Measurements from ENCODE around the gene BSX.
A peak's percentile ranks its signal among the peaks of the same experiment; 100 is the strongest.

The BSX gene

DNA sequence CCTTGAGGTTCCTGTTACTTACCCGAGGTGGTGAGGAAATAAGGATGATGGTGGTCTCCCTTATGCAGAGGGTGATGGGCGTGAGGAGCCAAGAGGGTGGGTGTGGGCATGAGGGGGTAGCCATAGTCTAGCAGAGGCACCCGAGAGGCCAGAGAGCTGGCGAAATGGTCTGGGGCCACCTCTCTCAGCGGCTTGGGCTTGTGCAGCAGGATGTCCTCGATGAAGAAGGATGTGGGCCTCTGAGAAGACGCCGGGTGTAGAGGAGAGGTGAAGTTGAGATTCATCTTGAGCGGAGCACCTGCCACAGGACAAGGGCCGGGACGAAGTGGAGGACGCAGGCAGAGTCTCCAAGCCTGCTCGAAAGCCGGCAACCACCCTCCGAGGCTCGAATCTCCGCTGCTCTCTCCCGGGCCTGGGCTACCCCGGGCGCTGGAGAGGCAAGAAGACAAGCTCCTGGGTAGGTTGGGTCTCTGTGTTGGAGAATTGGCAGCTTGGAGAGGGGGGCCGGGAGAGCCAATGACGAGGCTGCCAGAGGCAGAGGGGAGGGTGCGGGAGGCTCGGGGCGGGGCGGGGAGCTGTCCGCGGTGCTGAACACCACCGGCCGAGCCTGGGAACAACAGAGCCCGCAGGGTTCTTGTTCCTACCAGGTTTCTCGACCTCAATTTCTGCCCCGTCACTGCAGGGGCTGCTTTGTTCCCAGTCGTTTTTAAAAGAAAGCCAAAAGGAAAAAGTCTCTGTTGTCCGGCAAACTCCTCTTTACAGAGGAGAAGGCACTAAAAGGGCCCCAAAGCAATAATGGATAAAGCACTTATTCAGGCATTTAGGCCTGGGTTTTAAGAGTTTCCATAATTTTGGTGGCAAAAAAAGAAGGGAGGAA is at the start of gene BSX:
Gene BSX (minus strand): TSS at position 447 of the 877 bp plus-strand sequence. CDS start 163 bp downstream, at position 284.
- peak in 1 of 2 donors; percentile 9 for DNase-seq (ENCODE audit: low read depth in 2 of 2)

DNA sequence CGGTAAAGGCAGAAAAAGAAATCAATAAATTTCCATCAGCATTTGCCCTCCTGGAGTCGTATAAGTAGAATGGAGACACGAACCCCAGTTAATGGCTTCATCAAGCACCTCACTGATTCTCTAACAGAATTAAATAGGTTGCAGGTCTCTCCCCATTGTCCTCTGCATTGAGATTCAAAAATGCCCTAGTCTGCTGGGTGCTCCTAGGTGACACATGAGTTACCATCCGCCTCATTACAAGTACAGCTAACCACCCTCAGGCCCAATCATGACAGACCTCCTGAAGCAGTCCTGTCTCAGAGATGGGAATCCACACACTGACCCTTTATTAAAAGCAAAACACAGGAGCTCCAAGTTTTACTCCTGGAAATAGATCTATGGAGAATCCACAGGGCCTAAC is 48.9 kb upstream of the BSX start:
- DNase-seq (ENCODE audit: low read depth in 2 of 2) = no peak

DNA sequence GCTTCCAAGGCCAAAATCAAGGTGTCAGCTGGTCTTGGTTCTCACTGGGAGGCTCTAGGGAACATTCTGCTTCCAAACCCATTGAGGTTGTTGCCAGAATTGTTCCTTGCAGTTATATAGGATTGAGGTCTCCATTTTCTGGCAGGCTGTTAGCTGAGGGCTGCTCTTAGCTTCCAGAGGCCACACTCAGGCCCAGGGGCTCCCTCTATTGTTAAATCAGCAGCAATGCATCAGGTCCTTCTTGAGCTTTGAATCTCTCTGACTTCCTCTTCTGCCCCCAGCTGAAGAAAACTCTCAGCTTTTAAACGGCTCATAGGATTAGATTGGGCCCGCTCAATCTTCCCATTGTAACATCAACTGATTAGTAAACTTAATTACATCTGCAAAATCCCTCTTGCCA is 39.3 kb upstream of the BSX start:
- DNase-seq (ENCODE audit: low read depth in 2 of 2) = no peak

DNA sequence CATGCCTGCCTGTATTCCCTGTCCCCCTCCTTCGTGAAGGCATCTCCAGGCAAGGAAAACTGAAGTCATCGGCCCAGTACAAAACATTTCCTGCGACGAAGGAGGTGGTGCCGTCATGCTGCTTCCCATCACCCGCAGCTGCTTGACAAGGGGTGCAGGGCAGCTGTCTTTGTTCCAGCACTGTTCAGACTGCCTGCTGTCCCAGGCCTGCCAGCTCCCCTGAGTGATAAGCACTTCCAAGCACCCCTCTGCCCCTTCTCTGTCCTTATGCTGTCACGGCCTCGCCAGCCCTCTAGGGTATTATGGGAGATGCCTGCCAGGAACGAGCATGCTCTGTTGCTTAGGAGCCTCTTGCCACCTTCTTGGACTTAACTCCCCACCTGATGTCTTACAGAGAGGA is 37.1 kb upstream of the BSX start:
- DNase-seq (ENCODE audit: low read depth in 2 of 2) = no peak

DNA sequence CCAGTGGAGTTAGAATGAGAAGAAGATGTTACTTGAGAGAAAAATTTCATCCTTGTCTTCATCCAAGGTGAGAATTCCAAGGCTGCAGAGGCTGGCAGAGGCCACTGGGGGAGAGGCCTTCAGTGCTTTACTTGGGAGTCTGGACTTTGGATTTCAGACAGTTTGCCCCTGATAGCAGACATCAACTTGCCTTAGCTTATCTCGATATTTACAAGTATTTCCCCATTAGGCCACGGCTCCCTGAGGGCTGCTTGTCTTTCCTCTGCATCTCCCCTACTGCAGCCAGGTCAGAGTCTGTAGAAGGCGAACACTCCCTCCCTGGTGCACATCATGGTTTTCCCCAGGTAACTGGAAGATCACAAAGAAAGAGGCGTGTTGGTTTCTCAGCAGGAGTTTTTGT is 29.9 kb upstream of the BSX start:
- no peak for DNase-seq (ENCODE audit: low read depth in 2 of 2)

DNA sequence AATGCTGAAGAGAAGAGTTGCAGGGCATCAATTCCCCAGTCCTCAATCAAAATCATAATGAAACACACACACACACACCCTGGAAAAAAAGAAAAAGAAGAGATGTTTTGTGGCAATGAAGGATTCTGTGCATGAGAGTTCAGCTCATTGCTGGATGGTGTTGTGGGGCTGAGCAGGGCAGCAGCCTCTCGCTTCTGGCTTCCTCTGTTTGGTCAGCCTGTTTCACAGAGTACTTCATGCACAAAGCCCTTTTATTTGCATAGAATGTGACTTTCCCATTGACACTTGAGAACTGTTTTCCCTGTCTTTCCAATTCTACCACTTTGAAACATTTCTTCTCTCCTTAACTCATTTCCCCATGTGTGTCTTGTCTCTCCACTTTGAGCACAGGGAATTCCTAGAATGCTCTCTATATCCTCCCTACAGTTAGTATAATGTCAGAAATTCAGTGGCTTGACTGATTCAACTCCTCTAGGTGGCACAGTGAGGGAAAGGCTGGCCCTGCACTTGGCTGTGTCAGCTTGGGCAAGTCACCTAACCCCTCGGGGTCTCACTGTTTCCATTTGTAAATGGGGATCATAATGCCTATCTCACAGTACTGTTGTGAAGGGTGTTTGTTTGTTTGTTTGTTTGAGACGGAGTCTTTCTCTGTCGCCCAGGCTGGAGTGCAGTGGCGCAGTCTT is 25.4 kb upstream of the BSX start:
- DNase-seq (ENCODE audit: low read depth in 2 of 2) = no peak

DNA sequence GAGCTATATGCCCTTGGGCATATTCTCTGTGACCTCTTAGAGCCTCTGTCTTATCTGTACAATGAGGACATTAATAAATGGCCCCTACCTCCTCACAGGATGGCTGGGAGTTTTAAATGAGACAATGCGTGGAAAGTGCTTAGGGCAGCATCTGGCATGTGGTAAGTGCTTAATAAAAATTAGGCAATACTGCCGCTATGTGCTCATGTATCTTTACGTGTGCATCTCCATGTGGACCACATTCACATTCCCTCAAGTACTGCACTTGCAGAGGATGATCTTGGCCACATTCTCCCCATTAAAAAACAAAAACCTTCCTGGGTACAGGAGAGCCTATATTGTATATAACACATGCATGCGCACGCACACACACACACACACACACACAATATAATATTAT is 19.1 kb upstream of the BSX start:
- no peak for DNase-seq (ENCODE audit: low read depth in 2 of 2)

DNA sequence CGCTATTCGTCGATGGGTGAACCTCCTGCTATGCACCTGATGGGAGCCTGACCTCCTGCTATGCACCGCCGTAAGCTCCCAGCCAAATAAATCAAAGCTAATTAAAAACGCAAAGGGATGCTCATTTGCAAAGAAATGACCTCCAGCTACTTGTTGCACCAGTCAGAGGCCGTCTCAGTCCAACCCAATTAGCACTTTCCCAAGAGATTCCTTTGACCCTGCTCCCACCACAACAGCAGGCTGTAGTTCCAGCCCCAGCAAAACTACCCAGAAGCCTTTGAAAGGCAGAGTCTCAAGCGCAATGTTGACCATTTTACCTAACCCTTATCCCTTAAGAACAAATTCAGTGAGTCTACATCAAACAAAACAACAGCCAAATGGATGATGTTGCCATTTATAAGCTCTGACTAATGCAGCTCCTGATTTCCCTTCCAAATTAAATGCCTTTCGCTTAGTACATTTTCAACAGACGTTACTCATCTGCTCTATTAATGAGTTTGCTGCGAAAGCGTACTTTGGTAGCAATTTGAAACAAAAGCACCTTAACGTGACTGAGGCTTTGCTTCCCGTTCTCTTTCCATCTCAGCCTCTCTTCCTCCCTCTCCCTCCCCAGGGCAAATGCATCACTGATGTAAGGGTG is 17.2 kb upstream of the BSX start:
- DNase-seq (ENCODE audit: low read depth in 2 of 2) = no peak

DNA sequence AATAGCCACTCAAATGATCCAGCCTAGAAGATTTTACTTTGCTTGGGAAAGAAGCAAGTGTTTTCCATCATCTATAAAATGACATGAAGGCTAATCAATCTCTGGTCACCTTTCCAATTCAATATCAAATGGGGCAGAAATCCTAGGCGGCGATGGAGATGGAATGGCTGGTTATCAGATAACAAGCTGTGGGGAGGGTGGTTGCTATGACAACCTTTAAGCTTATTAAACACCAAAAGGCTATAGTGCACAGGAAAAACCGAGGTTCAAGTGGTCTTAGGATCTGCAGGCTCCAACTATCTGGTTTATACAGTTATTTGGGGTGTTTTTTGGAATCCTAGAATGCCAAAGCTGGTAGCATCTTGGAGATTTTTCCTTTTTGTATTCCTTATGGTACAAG is 13.9 kb upstream of the BSX start:
- no peak for DNase-seq (ENCODE audit: low read depth in 2 of 2)

DNA sequence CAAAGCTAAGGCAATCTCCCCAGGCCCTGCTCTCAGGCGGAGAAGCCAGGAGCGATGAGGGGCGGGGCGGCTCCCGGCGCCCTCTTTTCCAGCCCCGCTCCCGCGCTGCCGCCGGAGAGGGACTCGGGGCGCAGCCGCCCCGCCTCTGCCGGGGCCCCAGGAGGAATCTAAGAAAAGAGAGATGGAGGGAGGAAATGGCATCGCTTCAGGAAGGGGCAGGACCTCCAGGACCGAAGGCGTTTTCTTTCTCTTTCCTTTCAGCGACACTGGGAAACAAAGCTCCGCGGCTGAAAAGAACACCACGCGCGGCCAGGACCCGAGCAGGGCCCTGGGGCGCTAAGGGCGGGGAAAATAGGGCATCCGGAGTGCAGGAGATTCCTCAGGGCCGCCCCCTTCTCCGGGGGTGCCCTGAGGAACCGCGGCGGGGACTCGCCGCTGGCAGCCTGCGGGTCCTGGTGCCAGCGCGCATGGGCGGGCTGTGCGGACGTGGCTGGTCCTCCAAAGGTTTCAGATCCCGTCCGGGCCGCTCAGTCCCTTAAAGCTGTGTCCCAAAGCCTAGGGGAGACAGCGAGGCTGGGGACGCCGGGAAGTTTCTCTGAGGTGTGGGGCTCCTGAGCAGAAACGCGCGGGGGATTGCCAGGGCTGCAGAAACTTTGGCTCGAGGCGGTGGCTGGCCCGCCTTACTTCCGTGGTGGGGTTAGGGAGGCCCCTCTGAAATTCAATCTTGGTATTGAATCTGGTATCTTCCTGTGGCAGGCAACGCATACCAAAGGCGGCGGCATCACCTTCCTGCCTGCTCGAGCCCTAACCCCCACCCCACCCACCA is 2.8 kb upstream of the BSX start:
- no peak for DNase-seq (ENCODE audit: low read depth in 2 of 2)

DNA sequence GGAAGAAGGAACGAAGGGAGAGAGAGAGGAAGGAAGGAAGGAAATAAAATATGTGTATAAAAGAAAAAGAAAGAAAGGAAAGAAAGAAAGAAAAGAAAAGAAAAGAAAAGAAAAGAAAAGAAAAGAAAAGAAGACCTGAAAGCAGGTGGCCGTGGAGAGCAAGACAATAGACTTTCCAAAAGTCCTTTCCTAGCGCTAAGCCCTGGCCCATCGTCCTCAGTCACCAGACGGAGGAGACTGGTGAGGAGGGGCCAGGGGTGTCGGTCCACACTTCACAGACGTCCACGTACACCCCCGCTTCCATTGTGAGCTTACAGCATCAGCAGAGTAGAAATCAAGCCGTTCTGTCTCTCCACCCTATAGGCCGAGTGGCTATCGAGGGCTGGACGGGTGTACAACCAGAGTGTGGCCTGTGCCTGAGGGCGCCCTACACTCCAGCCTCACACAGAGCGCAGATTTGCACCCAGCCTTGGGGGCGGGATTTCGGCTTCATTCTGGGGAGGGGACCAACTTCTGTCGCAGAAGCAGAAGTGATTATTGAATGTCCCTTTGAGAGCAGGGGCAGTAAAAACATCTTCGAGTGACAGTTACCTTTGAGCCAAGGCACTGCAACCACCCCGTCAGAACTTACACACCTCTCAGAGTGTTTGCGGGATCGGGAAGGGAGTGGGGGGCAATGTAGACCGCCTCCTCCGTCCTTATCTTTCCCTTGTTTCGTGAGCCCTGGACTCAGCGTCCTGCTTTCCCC is 2.0 kb upstream of the BSX start:
- DNase-seq (ENCODE audit: low read depth in 2 of 2) = no peak

DNA sequence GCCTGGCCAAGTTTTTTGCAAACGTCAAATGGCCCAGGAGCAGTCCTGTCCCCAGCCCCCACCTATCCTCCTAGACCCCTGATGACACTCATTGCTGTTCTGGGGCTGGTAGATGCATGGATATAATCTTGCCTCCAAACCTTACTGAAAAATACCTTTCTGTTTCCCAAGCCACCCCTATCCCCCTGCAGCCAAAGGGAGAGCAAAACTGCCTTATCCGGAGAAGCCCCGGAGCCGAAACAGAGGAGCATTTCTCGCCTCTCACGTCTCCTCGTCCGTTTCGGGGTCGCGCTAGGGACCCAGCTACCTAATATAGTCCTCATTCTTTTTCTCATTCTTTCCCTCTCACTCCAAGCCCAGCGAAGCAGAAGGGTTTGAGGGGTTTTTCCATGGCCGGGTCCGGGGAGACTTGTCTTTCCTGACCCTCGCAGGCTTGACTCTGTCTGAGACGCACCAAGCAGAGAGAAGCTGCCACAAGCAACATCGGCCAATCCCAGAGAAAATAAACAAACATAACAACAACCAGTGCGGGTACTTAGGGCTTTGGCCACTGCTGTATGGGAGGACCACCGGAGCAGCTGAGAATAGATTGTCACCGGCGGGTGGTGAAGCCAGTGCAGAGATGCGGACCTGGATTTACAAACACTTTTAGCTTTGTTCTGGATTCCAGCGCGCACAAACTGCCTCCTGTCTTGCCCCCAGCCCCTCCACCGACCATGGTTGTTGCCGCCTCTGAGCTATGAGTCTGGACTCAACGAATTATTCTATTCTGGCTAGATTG is 1.6 kb downstream of the BSX start:
- no peak for DNase-seq (ENCODE audit: low read depth in 2 of 2)

DNA sequence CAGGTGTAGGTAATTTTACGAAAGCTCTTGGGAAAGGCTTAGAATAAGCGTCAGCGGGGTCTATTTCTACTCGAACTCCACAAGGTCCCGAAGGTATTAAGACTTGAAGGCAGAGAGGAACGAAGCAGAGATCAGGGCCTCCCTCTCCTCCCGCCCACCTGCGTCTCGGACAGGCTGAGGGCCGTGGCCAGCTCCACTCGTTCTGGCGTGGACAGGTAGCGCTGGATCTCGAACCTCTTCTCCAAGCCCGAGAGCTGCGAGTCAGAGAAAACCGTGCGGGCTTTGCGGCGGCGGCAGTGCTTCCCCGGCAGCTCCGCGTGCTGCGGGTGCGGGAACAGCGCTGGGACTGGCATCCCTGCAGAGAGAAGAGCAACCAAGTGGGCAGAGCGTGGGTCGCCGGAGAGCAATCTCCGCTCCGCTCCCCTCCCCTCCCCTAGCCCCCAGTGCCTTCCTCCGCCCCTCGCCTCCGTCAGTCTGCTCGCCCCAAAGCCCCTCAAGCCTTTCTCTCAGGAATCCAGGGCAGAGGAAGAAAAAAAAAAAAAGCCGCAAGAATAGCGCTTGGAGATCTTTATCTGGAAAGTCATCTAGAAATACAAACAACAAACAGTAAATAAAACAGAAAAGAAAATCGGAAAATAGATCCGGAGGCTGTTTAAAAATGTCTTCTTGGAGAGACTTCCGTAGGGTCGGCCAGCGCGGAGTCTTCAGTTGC is 2.4 kb downstream of the BSX start:
- no peak for DNase-seq (ENCODE audit: low read depth in 2 of 2)

DNA sequence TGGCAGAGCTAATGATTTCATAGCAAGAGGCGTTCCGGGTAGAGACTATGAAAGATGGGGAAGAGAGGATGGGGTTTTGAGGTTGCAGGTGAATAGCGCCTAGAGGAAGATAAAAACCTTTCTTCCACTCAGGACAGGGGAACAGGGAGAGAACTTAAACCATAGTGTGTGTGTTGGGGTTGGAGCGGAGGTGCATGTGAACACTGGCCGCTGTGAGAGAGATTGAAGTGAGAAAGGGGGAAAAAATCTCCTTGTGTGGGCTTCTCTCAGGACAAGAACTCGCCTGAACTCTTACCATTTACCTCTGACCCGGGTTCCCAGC is 3.4 kb downstream of the BSX start:
- DNase-seq (ENCODE audit: low read depth in 2 of 2) = no peak

DNA sequence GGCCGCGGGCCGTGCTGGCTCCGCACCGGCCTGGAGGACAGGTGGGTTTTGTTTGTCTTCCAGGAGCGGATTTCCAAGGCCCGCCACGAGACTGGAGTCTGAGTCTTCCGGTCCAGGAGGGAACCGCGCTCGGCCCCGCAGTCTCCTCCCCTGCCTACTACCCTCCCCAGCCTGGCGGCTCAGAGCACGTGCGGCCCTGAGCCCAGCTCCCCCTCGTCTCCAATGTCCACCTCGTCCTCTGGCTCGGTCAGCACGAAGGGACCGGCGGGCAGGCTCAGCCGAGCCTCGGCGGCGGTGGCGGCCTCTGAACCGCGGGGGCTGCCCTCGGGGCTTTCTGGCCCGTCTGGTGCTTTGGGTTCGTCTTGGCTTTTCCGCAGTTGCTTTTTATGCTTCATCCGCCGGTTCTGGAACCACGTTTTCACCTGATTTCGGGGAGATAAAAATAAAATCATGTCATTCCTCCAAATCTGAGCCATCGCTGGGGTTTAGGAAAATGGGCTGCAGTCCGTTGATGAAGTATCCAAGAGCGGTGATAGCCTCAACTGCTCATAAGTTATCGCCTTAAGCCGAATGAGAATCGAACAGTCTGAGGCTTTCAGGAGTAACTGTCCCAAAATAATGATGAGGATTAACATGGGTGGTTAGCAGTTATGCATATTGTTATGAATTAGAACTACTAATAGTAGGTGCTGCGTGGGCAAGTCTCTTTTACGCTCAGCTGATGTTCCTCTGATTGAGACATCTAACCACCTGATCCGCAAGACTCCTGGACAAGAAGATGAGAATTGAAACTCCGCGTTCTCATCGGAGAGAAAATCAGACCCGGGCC is 4.0 kb downstream of the BSX start:
- DNase-seq (ENCODE audit: low read depth in 2 of 2) = no peak

DNA sequence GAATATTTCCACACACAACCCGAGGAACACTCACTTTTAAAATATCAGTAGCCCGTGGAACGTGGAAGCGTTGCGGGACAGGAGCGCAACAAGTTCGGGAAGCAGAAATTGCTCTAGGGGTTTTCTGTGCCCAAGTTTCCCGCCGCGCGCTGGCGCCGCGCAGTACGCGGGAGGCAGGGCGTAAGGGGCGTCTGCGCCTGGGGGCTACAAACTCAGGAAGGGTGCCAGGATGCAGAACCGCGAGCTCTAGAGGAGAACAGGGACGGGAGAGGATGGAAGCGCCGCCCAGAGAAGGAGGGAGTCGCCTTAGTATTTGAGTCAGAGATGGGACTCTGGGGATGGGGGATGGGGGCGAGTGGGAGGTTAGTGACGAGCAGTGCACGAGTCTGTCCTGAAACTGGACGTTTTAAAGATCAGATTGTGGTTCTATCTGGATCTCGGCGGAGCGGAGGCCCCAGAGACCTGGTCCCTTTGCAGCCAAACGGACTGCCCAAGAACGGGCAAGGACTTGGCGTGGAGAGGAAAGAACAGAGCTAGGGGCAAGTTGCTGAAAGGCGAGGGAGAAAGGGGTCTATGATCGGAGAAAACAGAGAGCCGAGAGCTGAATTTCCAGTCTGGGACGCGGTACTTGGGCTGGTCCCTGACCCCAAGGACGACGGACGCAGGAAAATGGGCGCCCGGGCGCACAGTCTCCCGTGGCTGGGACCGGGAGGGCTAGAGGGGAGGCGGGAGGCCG is 4.7 kb downstream of the BSX start:
- no peak for DNase-seq (ENCODE audit: low read depth in 2 of 2)

DNA sequence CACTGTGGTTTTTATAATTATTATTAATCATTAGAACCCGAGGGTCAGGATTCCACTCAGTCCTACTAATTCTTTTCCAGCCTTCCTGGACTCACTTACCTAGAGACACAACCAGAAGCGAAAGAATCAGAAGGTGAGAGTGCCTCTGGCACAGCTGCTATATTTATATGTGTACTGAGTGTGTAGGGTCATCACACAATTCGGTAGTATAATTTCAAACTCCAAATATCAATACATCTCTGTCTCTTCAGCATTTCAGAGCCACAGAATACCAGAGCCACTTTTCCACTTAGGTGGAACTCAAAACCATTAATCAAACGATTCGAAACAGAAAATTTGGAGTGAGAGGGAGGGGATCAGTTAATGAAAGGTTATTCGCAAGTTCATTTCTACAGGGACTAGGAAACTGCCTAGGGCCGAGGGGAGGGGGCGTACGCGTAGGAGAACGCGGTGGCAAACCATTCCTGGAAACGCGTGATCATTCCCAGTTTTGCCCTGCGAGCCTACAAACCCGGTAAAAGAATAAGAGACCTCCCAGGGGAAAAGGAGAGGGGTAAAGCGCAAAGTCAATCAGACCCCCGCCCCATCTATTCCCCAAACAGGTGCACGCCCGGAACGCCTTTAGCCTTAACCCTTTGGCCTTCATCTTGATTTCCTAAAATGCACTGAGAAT is 5.4 kb downstream of the BSX start:
- no peak for DNase-seq (ENCODE audit: low read depth in 2 of 2)

DNA sequence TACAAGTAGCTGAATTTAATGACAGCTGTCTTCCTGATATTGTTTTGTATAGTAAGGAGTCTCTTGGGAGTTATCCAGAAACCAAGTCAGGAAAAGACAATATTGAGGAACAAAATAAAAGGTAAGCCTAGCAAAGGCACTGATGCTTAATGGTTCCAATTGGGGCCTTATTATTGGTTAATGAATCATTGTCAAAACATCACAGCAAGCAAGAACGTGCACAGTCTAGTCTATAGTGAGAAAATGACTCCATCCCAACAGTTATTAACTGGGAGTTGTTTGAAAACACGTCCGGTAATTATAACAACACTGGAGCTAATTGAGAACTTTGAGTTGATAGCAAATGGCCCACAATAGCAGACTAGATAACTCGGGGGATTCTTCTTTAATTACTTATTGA is 17.7 kb downstream of the BSX start:
- DNase-seq (ENCODE audit: low read depth in 2 of 2) = no peak
